Thyroid gland (tissue), 4 donors: ENCODE data around the gene CHAF1B.

ENCODE experiments used
- CTCF ChIP-seq, 6 experiments: fragments of 200-600 bp in 3 of 6; fragments of 450-650 bp in 3 of 6; sonication (generic) in 3 of 6; IDR thresholded peaks; one replicate each; pipeline ENCODE4 v1.5.1; 2016 to 2019; ENCODE audit warnings: antibody characterized with exemption in 6 of 6, mild to moderate bottlenecking in 2 of 6, inconsistent platforms in 1 of 6, moderate library complexity in 1 of 6
- POLR2A ChIP-seq, 2 donors: fragments of 450-650 bp; IDR thresholded peaks; one replicate each; pipeline ENCODE4 v1.6.1; 2017; ENCODE audit warnings: antibody characterized with exemption in 2 of 2, mild to moderate bottlenecking in 2 of 2, moderate library complexity in 1 of 2

- TF ChIP-seq CTCF (IDR thresholded peaks at IDR 0.05) (no peak), POLR2A (IDR thresholded peaks at IDR 0.05) (no peak)
Observed at GRCh38 chr21:36429947-36430546, 44.9 kb downstream of the CHAF1B start.
